AG04449 (cell line): ENCODE data around the gene NFS1.
"Not testable (repeated sequence)": the region's sequence is repeated elsewhere in the genome, so short reads cannot be mapped to it uniquely, and the experiment has no call there.

ENCODE experiments used
- CTCF ChIA-PET: fragments of 350-600 bp; formaldehyde crosslinking; extraction: SDS; loops from one replicate; lab custom pipeline; 2021; ENCODE audit warnings: antibody characterized with exemption; lab: Yijun Ruan, JAX
- POLR2A ChIA-PET: fragments of 400-600, 350-600 bp; formaldehyde crosslinking; extraction: SDS; loops from one replicate; lab custom pipeline; 2020; ENCODE audit warnings: antibody characterized with exemption, inconsistent platforms; lab: Yijun Ruan, JAX
- DNase-seq: peaks from one replicate; pipeline ENCODE4 v3.0.0-alpha.2; 2010; ENCODE audit warnings: low read depth, low spot score
- H3K4me3 ChIP-seq: 2 replicates; pipeline ENCODE4 v1.5.1; 2011; ENCODE audit warnings: low read depth, mild to moderate bottlenecking, control low read depth, low read length
- CTCF ChIP-seq: IDR thresholded peaks from one replicate; pipeline ENCODE4 v1.5.1; 2011; ENCODE audit warnings: mild to moderate bottlenecking, moderate library complexity, low read length, control low read depth, inconsistent platforms; ENCODE audit not compliant: insufficient read depth; ENCODE audit errors: missing control alignments

The NFS1 gene

GRCh38 chr20:35710039-35710438, 10.9 kb upstream of the NFS1 start:
- POLR2A ChIA-PET: interaction anchor here (0.7 to 0.9 kb wide), 2 partner anchors 9 to 166 kb away, joined by 3 read pairs; no protein-coding TSS in a partner anchor
- H3K4me3 ChIP-seq: no peak overlapping the region
- CTCF ChIA-PET: interaction anchor here (1.4 to 2.0 kb wide), 3 partner anchors 10 to 175 kb away, joined by 4 to 6 read pairs (median 5); partner anchors contain the start of genes NFS1 and ROMO1
- no peak for DNase-seq
- TF ChIP-seq CTCF: no peak

- POLR2A ChIA-PET: interaction anchor here (0.7 to 0.9 kb wide), 2 partner anchors 10 to 167 kb away, joined by 3 read pairs; no protein-coding TSS in a partner anchor
- H3K4me3 ChIP-seq: no peak overlapping the region
- CTCF ChIA-PET: interaction anchor here (1.4 kb wide), 2 partner anchors 22 to 175 kb away, joined by 4 to 5 read pairs; no protein-coding TSS in a partner anchor
Observed at GRCh38 chr20:35709259-35709658, 10.1 kb upstream of the NFS1 start.

GRCh38 chr20:35708502-35708901, 9.3 kb upstream of the NFS1 start:
- H3K4me3 ChIP-seq: no peak overlapping the region
- ChIA-PET CTCF (interaction anchor here (1.5 kb wide), 1 partner anchor 31 kb away, joined by 3 read pairs; no protein-coding TSS in a partner anchor), POLR2A (interaction anchor here (0.5 kb wide), 1 partner anchor 21 kb away, joined by 3 read pairs; no protein-coding TSS in a partner anchor)
- no peak for DNase-seq
- no peak for TF ChIP-seq CTCF

More at GRCh38 chr20:35709259-35709658, 10.1 kb upstream of the NFS1 start:
- TF ChIP-seq CTCF: no peak
- no peak for DNase-seq

GRCh38 chr20:35706591-35707529, 7.7 kb upstream of the NFS1 start:
- CTCF ChIA-PET: interaction anchor here (1.1 to 1.5 kb wide), 2 partner anchors 13 to 32 kb away, joined by 3 read pairs; no protein-coding TSS in a partner anchor
- POLR2A ChIA-PET, H3K4me3 ChIP-seq, DNase-seq: not testable (repeated sequence)

GRCh38 chr20:35705894-35706293, 6.7 kb upstream of the NFS1 start:
- DNase-seq, POLR2A ChIA-PET, H3K4me3 ChIP-seq: not testable (repeated sequence)
- CTCF ChIA-PET: interaction anchor here (2.0 kb wide), 1 partner anchor 8 kb away, joined by 6 read pairs; no protein-coding TSS in a partner anchor

- ChIA-PET POLR2A (no interaction called here), CTCF (interaction anchor here (0.9 to 2.0 kb wide), 2 partner anchors 10 to 250 kb away, joined by 3 to 6 read pairs; partner anchors contain the start of gene SCAND1)
- no peak for DNase-seq
- TF ChIP-seq CTCF: no peak
- H3K4me3 ChIP-seq: no peak overlapping the region
Observed at GRCh38 chr20:35704514-35705261, 5.5 kb upstream of the NFS1 start.
